HEK293 (cell line): ENCODE measurements around the gene SLC6A9.

ENCODE experiments used
- BCL6B ChIP-seq: fragments of 450-650 bp; formaldehyde crosslinking; IDR thresholded peaks from 2 replicates; pipeline ENCODE4 v1.5.1; 2017; ENCODE audit warnings: missing biosample characterization, missing genetic modification characterization
- HOXC10 ChIP-seq: sonication (generic); formaldehyde crosslinking; IDR thresholded peaks from 2 replicates; pipeline ENCODE4 v1.8.1; 2023; ENCODE audit warnings: mild to moderate bottlenecking, missing genetic modification reagents
- KLF7 ChIP-seq: fragments of 450-650 bp; formaldehyde crosslinking; IDR thresholded peaks from 2 replicates; pipeline ENCODE4 v1.5.1; 2016; ENCODE audit warnings: missing biosample characterization, missing genetic modification characterization, borderline replicate concordance
- MZF1 ChIP-seq: fragments of 450-650 bp; formaldehyde crosslinking; IDR thresholded peaks from 2 replicates; pipeline ENCODE4 v1.5.1; 2017; ENCODE audit warnings: missing biosample characterization, missing genetic modification characterization, borderline replicate concordance
- OSR2 ChIP-seq: fragments of 450-650 bp; formaldehyde crosslinking; IDR thresholded peaks from 2 replicates; pipeline ENCODE4 v1.5.1; 2016; ENCODE audit warnings: missing biosample characterization, missing genetic modification characterization
- PRDM1 ChIP-seq: fragments of 450-650 bp; formaldehyde crosslinking; IDR thresholded peaks from 2 replicates; pipeline ENCODE4; 2016; ENCODE audit warnings: missing biosample characterization, missing genetic modification characterization
- REST ChIP-seq: fragments of 450-650 bp; formaldehyde crosslinking; IDR thresholded peaks from 2 replicates; pipeline ENCODE4 v1.5.1; 2016; ENCODE audit warnings: missing biosample characterization, missing genetic modification characterization
- SALL2 ChIP-seq: fragments of 450-650 bp; formaldehyde crosslinking; IDR thresholded peaks from 2 replicates; pipeline ENCODE4 v1.5.0; 2017; ENCODE audit warnings: missing biosample characterization, mild to moderate bottlenecking, missing genetic modification characterization, borderline replicate concordance
- ZBTB10 ChIP-seq: fragments of 450-650 bp; formaldehyde crosslinking; IDR thresholded peaks from 2 replicates; pipeline ENCODE4 v1.5.1; 2016; ENCODE audit warnings: missing biosample characterization, missing genetic modification characterization
- ZFP69B ChIP-seq: fragments of 450-650 bp; formaldehyde crosslinking; IDR thresholded peaks from 2 replicates; pipeline ENCODE4 v1.5.1; 2016; ENCODE audit warnings: missing biosample characterization, missing genetic modification characterization
- ZNF132 ChIP-seq: fragments of 450-650 bp; formaldehyde crosslinking; IDR thresholded peaks from 2 replicates; pipeline ENCODE4 v1.5.1; 2017; ENCODE audit warnings: missing biosample characterization, missing genetic modification characterization, borderline replicate concordance
- ZNF184 ChIP-seq: fragments of 450-650 bp; IDR thresholded peaks from 2 replicates; pipeline ENCODE4 v1.5.1; 2018; ENCODE audit warnings: missing biosample characterization, mild to moderate bottlenecking, missing genetic modification characterization
- ZNF223 ChIP-seq: fragments of 450-650 bp; formaldehyde crosslinking; IDR thresholded peaks from 2 replicates; pipeline ENCODE4 v1.5.1; 2016; ENCODE audit warnings: missing biosample characterization, missing genetic modification characterization
- ZNF335 ChIP-seq: fragments of 450-650 bp; formaldehyde crosslinking; conservative IDR thresholded peaks from 2 replicates; pipeline ENCODE4 v1.5.1; 2016; ENCODE audit warnings: missing biosample characterization, missing genetic modification characterization
- ZNF510 ChIP-seq: fragments of 450-650 bp; formaldehyde crosslinking; IDR thresholded peaks from 2 replicates; pipeline ENCODE4 v1.5.1; 2018; ENCODE audit warnings: mild to moderate bottlenecking, missing genetic modification characterization, missing biosample characterization; ENCODE audit not compliant: insufficient replicate concordance
- ZNF555 ChIP-seq: fragments of 450-650 bp; formaldehyde crosslinking; conservative IDR thresholded peaks from 2 replicates; pipeline ENCODE4 v1.5.1; 2017; ENCODE audit warnings: missing biosample characterization, mild to moderate bottlenecking, missing genetic modification characterization, inconsistent platforms
- ZNF558 ChIP-seq: fragments of 450-650 bp; formaldehyde crosslinking; IDR thresholded peaks from 2 replicates; pipeline ENCODE4 v1.5.1; 2016; ENCODE audit warnings: missing biosample characterization, missing genetic modification characterization
- ZNF600 ChIP-seq: fragments of 450-650 bp; formaldehyde crosslinking; IDR thresholded peaks from 2 replicates; pipeline ENCODE4 v1.5.1; 2016; ENCODE audit warnings: missing biosample characterization, missing genetic modification characterization
- ZNF658 ChIP-seq: fragments of 450-650 bp; formaldehyde crosslinking; IDR thresholded peaks from 2 replicates; pipeline ENCODE4; 2016; ENCODE audit warnings: missing biosample characterization, missing genetic modification characterization
- ZNF704 ChIP-seq: fragments of 450-650 bp; formaldehyde crosslinking; IDR thresholded peaks from 2 replicates; pipeline ENCODE4 v1.5.1; 2016; ENCODE audit warnings: missing biosample characterization, missing genetic modification characterization
- ZNF747 ChIP-seq: fragments of 450-650 bp; formaldehyde crosslinking; IDR thresholded peaks from 2 replicates; pipeline ENCODE4 v1.5.1; 2016; ENCODE audit warnings: missing biosample characterization, missing genetic modification characterization
- ZNF776 ChIP-seq: fragments of 450-650 bp; formaldehyde crosslinking; IDR thresholded peaks from 2 replicates; pipeline ENCODE4 v1.5.0; 2017; ENCODE audit warnings: missing biosample characterization, missing genetic modification characterization, borderline replicate concordance
- ZNF777 ChIP-seq: fragments of 450-650 bp; formaldehyde crosslinking; IDR thresholded peaks from 2 replicates; pipeline ENCODE4 v1.5.1; 2017; ENCODE audit warnings: missing biosample characterization, missing genetic modification characterization, borderline replicate concordance
- TF ChIP-seq, protein P1 (sequence below): fragments of 450-650 bp; formaldehyde crosslinking; IDR thresholded peaks from 2 replicates; pipeline ENCODE4 v1.5.1; 2017; ENCODE audit warnings: missing biosample characterization, mild to moderate bottlenecking, missing genetic modification characterization, moderate library complexity
- TF ChIP-seq, protein P2 (sequence below): fragments of 450-650 bp; formaldehyde crosslinking; IDR thresholded peaks from 2 replicates; pipeline ENCODE4 v1.5.1; 2016; ENCODE audit warnings: missing biosample characterization, missing genetic modification characterization, borderline replicate concordance

SLC6A9 gene

GRCh38 chr1:44029911-44030604 is 1.2 kb downstream of the SLC6A9 start (continued):
- TF ChIP-seq ZNF132 (tag by site-specific recombination) (no peak), HOXC10 (CRISPR knock-in tag) (no peak), SALL2 (tag by site-specific recombination) (no peak), ZNF747 (tag by site-specific recombination) (no peak), ZNF510 (tag by site-specific recombination) (no peak), ZNF600 (tag by site-specific recombination) (no peak; the same call in 1 of the 2 replicates), BCL6B (tag by site-specific recombination) (no peak), ZNF555 (tag by site-specific recombination) (no peak), ZNF184 (no peak), OSR2 (tag by site-specific recombination) (0 out of 2 replicates have a peak, but pooled peaks have one; percentile 25), KLF7 (tag by site-specific recombination) (peak; percentile 24; the same call in 1 of the 2 replicates), ZNF704 (tag by site-specific recombination) (no peak), ZNF558 (tag by site-specific recombination) (no peak), PRDM1 (no peak), ZNF776 (tag by site-specific recombination) (no peak), ZNF658 (no peak), REST (tag by site-specific recombination) (no peak), ZNF777 (no peak), ZNF223 (tag by site-specific recombination) (no peak), MZF1 (tag by site-specific recombination) (no peak), ZNF335 (tag by site-specific recombination) (no peak; the same call in 1 of the 2 replicates), ZBTB10 (tag by site-specific recombination) (peak; percentile 59; the same call in 1 of the 2 replicates), ZFP69B (tag by site-specific recombination) (peak; percentile 76; the same call in 1 of the 2 replicates)
- TF ChIP-seq, protein P1, sequence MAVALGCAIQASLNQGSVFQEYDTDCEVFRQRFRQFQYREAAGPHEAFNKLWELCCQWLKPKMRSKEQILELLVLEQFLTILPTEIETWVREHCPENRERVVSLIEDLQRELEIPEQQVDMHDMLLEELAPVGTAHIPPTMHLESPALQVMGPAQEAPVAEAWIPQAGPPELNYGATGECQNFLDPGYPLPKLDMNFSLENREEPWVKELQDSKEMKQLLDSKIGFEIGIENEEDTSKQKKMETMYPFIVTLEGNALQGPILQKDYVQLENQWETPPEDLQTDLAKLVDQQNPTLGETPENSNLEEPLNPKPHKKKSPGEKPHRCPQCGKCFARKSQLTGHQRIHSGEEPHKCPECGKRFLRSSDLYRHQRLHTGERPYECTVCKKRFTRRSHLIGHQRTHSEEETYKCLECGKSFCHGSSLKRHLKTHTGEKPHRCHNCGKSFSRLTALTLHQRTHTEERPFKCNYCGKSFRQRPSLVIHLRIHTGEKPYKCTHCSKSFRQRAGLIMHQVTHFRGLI, result 0 out of 2 replicates have a peak, but pooled peaks have one; percentile 33
- TF ChIP-seq, protein P2, sequence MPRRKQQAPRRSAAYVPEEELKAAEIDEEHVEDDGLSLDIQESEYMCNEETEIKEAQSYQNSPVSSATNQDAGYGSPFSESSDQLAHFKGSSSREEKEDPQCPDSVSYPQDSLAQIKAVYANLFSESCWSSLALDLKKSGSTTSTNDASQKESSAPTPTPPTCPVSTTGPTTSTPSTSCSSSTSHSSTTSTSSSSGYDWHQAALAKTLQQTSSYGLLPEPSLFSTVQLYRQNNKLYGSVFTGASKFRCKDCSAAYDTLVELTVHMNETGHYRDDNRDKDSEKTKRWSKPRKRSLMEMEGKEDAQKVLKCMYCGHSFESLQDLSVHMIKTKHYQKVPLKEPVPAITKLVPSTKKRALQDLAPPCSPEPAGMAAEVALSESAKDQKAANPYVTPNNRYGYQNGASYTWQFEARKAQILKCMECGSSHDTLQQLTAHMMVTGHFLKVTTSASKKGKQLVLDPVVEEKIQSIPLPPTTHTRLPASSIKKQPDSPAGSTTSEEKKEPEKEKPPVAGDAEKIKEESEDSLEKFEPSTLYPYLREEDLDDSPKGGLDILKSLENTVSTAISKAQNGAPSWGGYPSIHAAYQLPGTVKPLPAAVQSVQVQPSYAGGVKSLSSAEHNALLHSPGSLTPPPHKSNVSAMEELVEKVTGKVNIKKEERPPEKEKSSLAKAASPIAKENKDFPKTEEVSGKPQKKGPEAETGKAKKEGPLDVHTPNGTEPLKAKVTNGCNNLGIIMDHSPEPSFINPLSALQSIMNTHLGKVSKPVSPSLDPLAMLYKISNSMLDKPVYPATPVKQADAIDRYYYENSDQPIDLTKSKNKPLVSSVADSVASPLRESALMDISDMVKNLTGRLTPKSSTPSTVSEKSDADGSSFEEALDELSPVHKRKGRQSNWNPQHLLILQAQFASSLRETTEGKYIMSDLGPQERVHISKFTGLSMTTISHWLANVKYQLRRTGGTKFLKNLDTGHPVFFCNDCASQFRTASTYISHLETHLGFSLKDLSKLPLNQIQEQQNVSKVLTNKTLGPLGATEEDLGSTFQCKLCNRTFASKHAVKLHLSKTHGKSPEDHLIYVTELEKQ (tag by site-specific recombination), result no peak
